Suppressor macrophage (primary cell): ENCODE data around the gene GSTM5.
"Not testable (repeated sequence)": the region's sequence is repeated elsewhere in the genome, so short reads cannot be mapped to it uniquely, and the experiment has no call there.

ENCODE experiments used
- DNase-seq, 4 experiments: peaks; one replicate each; pipeline ENCODE4 v3.0.0-alpha.2; 2020 to 2022

Gene GSTM5

GRCh38 chr1:109697861-109698260 lies 14.2 kb upstream of the GSTM5 start:
- DNase-seq, result not testable (repeated sequence)

- DNase-seq, result not testable (repeated sequence)
Measured at GRCh38 chr1:109702940-109703339, 9.1 kb upstream of the GSTM5 start.

- DNase-seq, result no peak
Measured at GRCh38 chr1:109704173-109704572, 7.9 kb upstream of the GSTM5 start.

GRCh38 chr1:109705411-109705810 lies 6.6 kb upstream of the GSTM5 start:
- DNase-seq, result no peak

GRCh38 chr1:109708949-109709348 lies 3.1 kb upstream of the GSTM5 start:
- DNase-seq, result not testable (repeated sequence)

- DNase-seq, result not testable (repeated sequence)
Measured at GRCh38 chr1:109709822-109710221, 2.2 kb upstream of the GSTM5 start.

GRCh38 chr1:109712321-109712864 lies 342 bp downstream of the GSTM5 start:
- DNase-seq, result no peak

- DNase-seq, result no peak
Measured at GRCh38 chr1:109713636-109714035, 1.6 kb downstream of the GSTM5 start.

- DNase-seq, result no peak
Measured at GRCh38 chr1:109714661-109715372, 2.8 kb downstream of the GSTM5 start.

GRCh38 chr1:109716121-109716520 lies 4.1 kb downstream of the GSTM5 start:
- DNase-seq, result no peak

GRCh38 chr1:109716570-109717090 lies 4.6 kb downstream of the GSTM5 start:
- DNase-seq, result no peak

GRCh38 chr1:109717729-109718128 lies 5.7 kb downstream of the GSTM5 start:
- DNase-seq, result no peak

GRCh38 chr1:109718495-109718894 lies 6.4 kb downstream of the GSTM5 start:
- no peak for DNase-seq

GRCh38 chr1:109719337-109719837 lies 7.3 kb downstream of the GSTM5 start:
- no peak for DNase-seq

- DNase-seq, result peak in 3 of 4 experiments; percentile 20 to 51 (median 50)
Measured at GRCh38 chr1:109721042-109721441, 9.0 kb downstream of the GSTM5 start.

- DNase-seq, result no peak
Measured at GRCh38 chr1:109721971-109722370, 9.9 kb downstream of the GSTM5 start.

GRCh38 chr1:109722908-109723691 lies 11.0 kb downstream of the GSTM5 start:
- DNase-seq, result no peak

- DNase-seq, result no peak
Measured at GRCh38 chr1:109724933-109725332, 12.9 kb downstream of the GSTM5 start.

GRCh38 chr1:109725510-109725909 lies 13.5 kb downstream of the GSTM5 start:
- DNase-seq, result no peak

GRCh38 chr1:109726007-109726406 lies 14.0 kb downstream of the GSTM5 start:
- DNase-seq, result no peak

GRCh38 chr1:109726728-109727373 lies 14.8 kb downstream of the GSTM5 start:
- no peak for DNase-seq

GRCh38 chr1:109728870-109729269 lies 16.8 kb downstream of the GSTM5 start:
- DNase-seq, result no peak

GRCh38 chr1:109730666-109731065 lies 18.6 kb downstream of the GSTM5 start:
- DNase-seq, result no peak
